ENCODE measurements around the gene ZSWIM3.

The ZSWIM3 gene

GRCh38 chr20:45842169-45842812 is 15.1 kb upstream of the ZSWIM3 start:
- Mint-ChIP-seq H3K4me1 (peaks cover 16% of the 10 kb centered on the region), H3K27me3 (no peaks in the 10 kb centered on the region), H3K36me3 (peaks cover 27% of the 10 kb centered on the region), H3K27ac (peak overlapping the region; percentile 77), H3K4me3 (no peak overlapping the region), H3K9me3 (no peaks in the 10 kb centered on the region)
- ATAC-seq: peak; percentile 94

DNA sequence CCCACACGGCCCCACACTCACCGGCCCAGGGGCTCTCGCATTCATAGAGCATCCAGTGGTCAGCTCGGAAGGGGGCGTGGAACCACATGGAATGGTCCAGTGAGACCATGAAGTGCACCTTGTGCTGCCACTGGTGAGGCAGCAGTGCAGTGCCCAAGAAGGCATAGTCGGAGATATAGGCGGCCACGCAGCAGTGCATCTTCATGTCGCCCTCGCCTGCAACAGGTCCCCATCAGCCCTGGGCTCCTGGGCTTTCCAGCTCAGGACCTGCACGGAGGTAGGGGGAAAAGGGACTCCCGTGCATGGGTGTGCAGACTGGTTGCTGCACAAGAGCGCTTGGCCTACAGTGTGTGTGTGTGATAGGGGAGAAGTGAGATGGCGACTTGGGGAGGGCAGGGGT is 13.9 kb upstream of the ZSWIM3 start:
- Mint-ChIP-seq H3K36me3 (peaks cover 31% of the 10 kb centered on the region), H3K4me3 (no peak overlapping the region), H3K27me3 (no peaks in the 10 kb centered on the region), H3K27ac (no peak overlapping the region), H3K4me1 (peaks cover 16% of the 10 kb centered on the region), H3K9me3 (no peaks in the 10 kb centered on the region)
- no peak for ATAC-seq

GRCh38 chr20:45845452-45845851 is 12.0 kb upstream of the ZSWIM3 start:
- Mint-ChIP-seq H3K27me3 (no peaks in the 10 kb centered on the region), H3K4me1 (peaks cover 16% of the 10 kb centered on the region), H3K9me3 (no peaks in the 10 kb centered on the region), H3K36me3 (peaks cover 45% of the 10 kb centered on the region), H3K4me3 (no peak overlapping the region), H3K27ac (no peak overlapping the region)
- ATAC-seq: no peak

DNA sequence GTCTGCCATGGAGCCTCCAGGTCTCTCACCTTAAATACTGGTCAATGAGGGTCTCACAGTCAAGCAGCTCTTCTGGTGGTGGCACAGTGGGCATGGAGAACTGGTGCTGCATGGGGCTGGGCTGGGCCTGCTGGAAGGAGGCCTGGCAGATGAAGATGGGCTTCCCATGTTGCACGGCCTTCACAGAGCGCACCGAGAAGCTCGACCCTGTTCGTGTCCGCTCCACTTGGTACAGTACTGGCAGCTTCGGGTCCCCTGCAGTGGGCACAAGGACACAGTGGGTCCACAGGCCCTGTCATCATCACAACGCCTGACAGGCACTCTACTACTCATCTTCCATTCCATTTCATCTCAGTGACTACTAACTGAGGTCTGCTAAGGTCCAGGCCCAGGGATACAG is 9.0 kb upstream of the ZSWIM3 start:
- Mint-ChIP-seq H3K27me3 (no peaks in the 10 kb centered on the region), H3K9me3 (no peaks in the 10 kb centered on the region), H3K4me1 (peaks cover 2% of the 10 kb centered on the region), H3K36me3 (peaks cover 49% of the 10 kb centered on the region), H3K4me3 (no peak overlapping the region), H3K27ac (no peak overlapping the region)
- no peak for ATAC-seq

DNA sequence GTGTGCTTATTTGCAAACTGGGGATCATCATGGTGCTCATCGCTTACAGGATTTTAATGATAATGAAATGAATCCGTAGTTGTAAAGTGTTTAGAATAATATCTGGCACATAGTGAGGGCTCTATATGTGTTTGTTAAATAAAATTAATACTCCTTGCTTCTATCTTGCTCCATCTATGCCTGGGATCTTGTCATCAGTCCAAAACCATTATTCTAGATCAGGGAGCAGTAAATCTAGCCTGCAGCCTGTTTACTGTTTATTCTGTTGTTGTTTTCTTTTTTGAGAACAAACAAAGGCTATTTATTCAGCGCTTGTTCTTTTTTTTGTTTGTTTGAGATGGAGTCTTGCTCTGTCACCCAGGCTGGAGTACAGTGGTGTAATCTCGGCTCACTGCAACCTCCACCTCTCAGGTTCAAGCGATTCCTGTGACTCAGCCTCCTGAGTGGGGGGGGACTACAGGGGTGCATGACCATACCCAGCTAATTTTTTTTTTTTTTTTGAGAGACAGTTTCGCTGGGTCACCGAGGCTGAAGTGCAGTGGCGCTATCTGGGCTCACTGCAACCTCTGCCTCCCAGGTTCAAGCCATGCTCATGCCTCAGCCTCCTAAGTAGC is 8.3 kb upstream of the ZSWIM3 start:
- peaks cover 7% of the 10 kb centered on the region for H3K4me1 Mint-ChIP-seq
- no peak overlapping the region for H3K4me3 Mint-ChIP-seq
- peaks cover 49% of the 10 kb centered on the region for H3K36me3 Mint-ChIP-seq
- no peaks in the 10 kb centered on the region for H3K9me3 Mint-ChIP-seq
- no peak overlapping the region for H3K27ac Mint-ChIP-seq
- no peak for ATAC-seq
- no peaks in the 10 kb centered on the region for H3K27me3 Mint-ChIP-seq

DNA sequence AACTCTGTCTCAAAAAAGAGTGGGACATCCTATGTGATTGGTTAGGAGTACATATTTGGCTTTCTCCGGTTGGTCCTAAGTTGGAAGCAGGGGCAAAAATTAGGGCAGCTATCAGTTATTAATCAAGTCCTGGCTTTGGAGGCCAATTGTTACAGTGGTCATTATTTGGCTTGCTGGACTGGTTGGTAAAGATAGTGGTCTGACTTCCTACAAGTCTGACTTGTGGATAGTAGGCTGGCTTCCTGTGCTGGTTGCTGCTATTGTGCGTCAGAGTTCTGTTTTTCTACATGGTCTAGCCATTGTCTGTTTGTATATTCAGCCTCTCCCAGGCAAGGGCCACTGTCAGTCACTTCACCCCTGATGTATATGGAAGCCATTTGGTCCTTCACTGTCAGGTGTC is 7.2 kb upstream of the ZSWIM3 start:
- Mint-ChIP-seq H3K27me3 (no peaks in the 10 kb centered on the region), H3K36me3 (peaks cover 41% of the 10 kb centered on the region), H3K9me3 (no peaks in the 10 kb centered on the region), H3K4me1 (peaks cover 7% of the 10 kb centered on the region), H3K4me3 (no peak overlapping the region), H3K27ac (no peak overlapping the region)
- ATAC-seq: no peak

DNA sequence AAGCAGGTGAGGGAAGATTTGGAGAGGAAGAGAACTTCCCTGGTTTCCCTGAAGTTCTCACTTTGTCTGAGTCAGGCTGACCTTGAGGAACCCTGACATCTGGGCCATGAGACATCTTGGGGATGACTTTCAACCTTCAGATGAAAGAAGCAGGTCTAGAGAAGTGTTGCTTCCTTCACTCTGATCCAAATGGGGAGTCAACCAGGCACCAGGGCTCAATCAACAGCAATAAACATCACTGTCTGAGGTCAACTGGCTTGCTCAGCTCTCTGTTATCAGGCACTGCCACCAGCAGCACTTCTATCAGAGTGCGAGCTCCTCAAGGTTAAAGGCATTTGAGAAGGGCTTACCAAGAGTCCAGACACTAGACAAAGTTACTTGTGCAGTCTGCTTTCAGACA is 6.5 kb upstream of the ZSWIM3 start:
- no peaks in the 10 kb centered on the region for H3K27me3 Mint-ChIP-seq
- H3K9me3 Mint-ChIP-seq: no peaks in the 10 kb centered on the region
- H3K4me1 Mint-ChIP-seq: peaks cover 9% of the 10 kb centered on the region
- peaks cover 37% of the 10 kb centered on the region for H3K36me3 Mint-ChIP-seq
- no peak overlapping the region for H3K4me3 Mint-ChIP-seq
- no peak for ATAC-seq
- H3K27ac Mint-ChIP-seq: no peak overlapping the region

DNA sequence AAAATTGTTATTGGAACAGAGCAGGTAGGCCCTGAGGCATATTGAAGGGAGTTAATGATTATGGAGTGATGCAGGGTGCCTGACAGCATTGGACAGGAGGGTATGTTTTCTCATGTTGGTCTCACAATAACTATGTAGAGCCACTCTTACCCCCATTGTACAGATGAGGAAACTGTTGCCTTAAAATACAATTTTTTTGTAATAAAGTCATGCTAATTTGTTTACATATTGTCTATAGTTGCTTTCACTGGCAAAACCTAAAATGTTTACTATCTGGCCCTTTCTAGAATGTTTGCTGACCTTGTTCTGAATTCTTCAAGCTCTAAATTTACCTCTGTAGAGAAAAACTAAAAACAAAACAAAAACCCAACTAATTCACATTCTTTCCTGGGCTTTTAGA is 5.9 kb upstream of the ZSWIM3 start:
- Mint-ChIP-seq H3K4me1 (peaks cover 15% of the 10 kb centered on the region), H3K27ac (no peak overlapping the region), H3K27me3 (no peaks in the 10 kb centered on the region), H3K4me3 (no peak overlapping the region), H3K36me3 (peaks cover 35% of the 10 kb centered on the region), H3K9me3 (no peaks in the 10 kb centered on the region)
- no peak for ATAC-seq

- H3K4me3 Mint-ChIP-seq: no peak overlapping the region
- H3K27me3 Mint-ChIP-seq: no peaks in the 10 kb centered on the region
- H3K4me1 Mint-ChIP-seq: peaks cover 19% of the 10 kb centered on the region
Measured at GRCh38 chr20:45852326-45852725, 5.1 kb upstream of the ZSWIM3 start.

GRCh38 chr20:45853484-45853883 is 3.9 kb upstream of the ZSWIM3 start:
- Mint-ChIP-seq H3K4me1 (peaks cover 30% of the 10 kb centered on the region), H3K27ac (no peak overlapping the region), H3K9me3 (no peaks in the 10 kb centered on the region), H3K27me3 (no peaks in the 10 kb centered on the region), H3K36me3 (peaks cover 29% of the 10 kb centered on the region), H3K4me3 (no peak overlapping the region)
- ATAC-seq: no peak

More at GRCh38 chr20:45852326-45852725, 5.1 kb upstream of the ZSWIM3 start:
- Mint-ChIP-seq H3K9me3 (no peaks in the 10 kb centered on the region), H3K36me3 (peaks cover 32% of the 10 kb centered on the region), H3K27ac (no peak overlapping the region)
- ATAC-seq: no peak

GRCh38 chr20:45857882-45858216 is 435 bp downstream of the ZSWIM3 start:
- ATAC-seq: peak; percentile 55
- Mint-ChIP-seq H3K4me3 (peak overlapping the region; percentile 96), H3K4me1 (peaks cover 41% of the 10 kb centered on the region)

GRCh38 chr20:45859916-45860315 is 2.5 kb downstream of the ZSWIM3 start:
- Mint-ChIP-seq H3K9me3 (no peaks in the 10 kb centered on the region), H3K27me3 (no peaks in the 10 kb centered on the region), H3K4me3 (no peak overlapping the region), H3K36me3 (peaks cover 21% of the 10 kb centered on the region), H3K4me1 (peaks cover 33% of the 10 kb centered on the region), H3K27ac (no peak overlapping the region)
- no peak for ATAC-seq

More at GRCh38 chr20:45857882-45858216, 435 bp downstream of the ZSWIM3 start:
- no peaks in the 10 kb centered on the region for H3K9me3 Mint-ChIP-seq
- H3K27ac Mint-ChIP-seq: peak overlapping the region; percentile 94
- no peaks in the 10 kb centered on the region for H3K27me3 Mint-ChIP-seq
- peaks cover 27% of the 10 kb centered on the region for H3K36me3 Mint-ChIP-seq

DNA sequence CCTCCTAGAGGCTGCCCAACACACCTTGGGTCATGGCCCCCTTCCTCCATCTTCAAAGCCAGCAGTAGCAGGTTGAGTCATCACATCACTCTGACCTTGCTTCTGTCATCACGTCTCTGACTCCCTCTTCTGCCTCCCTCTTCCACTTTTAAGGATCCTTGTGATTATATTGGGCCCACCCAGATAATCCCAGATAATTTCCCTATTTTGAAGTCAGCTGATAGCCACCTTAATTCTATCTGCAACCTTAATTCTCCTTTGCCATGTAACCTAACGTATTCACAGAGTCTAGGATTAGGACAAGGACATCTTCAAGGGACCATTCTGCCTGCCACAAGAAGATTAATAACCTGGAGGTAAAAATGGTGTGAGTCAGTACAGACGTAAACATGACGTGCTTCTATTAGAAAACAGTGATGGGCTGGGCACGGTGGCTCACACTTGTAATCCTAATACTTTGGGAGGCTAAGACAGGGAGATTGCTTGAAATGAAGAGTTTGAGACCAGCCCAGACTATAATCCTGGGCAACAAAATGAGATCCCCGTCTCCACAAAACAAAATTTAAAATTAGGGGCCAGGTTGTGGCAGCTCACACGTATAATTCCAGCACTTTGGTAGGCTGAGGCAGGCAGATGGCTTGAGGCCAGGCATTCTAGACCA is 3.3 kb downstream of the ZSWIM3 start:
- Mint-ChIP-seq H3K4me3 (no peak overlapping the region), H3K27ac (no peak overlapping the region), H3K27me3 (no peaks in the 10 kb centered on the region), H3K9me3 (no peaks in the 10 kb centered on the region), H3K4me1 (peaks cover 33% of the 10 kb centered on the region), H3K36me3 (peaks cover 21% of the 10 kb centered on the region)
- no peak for ATAC-seq

- no peak overlapping the region for H3K4me3 Mint-ChIP-seq
- no peak overlapping the region for H3K27ac Mint-ChIP-seq
- no peak for ATAC-seq
- no peaks in the 10 kb centered on the region for H3K9me3 Mint-ChIP-seq
- no peaks in the 10 kb centered on the region for H3K27me3 Mint-ChIP-seq
- H3K36me3 Mint-ChIP-seq: peaks cover 22% of the 10 kb centered on the region
- peaks cover 27% of the 10 kb centered on the region for H3K4me1 Mint-ChIP-seq
Measured at GRCh38 chr20:45861221-45862075, 4.0 kb downstream of the ZSWIM3 start.

Measured in stimulated activated memory B cell treated with anti-CD40 and anti-IgM and Interleukin-4, amounts not matched to agents 10 μg/mL and 1 μg/mL and 100 μg/mL, for 72 hours (primary cell).